ENCODE data around the gene ATOH8.

Gene ATOH8

DNA sequence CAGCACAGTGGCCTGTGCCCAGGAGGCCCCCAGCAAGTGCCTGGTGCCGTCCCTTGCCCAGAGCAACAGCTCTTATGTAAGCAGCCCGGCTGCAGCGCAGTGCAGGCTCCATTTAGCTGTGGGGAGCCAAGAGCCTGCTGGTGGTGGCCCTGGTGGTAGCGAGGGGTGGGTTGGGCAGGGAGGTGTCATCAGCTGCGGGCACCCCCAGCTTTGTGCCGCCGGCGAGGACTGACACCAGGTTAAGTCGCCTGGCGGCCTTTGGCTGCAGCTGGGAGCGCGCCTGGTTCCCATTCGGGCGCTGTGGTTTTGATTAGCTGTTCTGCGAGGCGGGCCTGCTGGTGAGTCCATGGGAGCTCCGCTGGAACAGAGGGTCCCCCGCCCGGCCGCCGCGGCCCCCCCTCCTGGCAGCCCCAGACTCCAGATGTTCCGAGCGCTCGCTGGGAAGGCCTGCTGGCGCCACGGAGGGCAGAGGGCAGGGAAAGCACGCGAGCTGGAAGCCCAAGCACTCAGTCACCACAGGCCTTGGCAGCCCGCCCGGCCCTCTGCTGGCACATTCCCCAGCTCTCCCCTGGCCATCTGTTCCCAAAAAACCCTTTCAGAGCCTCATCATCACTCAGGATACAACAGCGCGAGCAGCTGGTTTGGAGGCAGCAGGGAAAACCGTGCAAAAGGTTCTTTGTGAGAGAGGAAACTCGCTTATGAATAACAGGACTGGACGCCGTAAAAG lies 18.4 kb downstream of the ATOH8 start:
- DNase-seq, result peak; percentile 95 to 96

DNA sequence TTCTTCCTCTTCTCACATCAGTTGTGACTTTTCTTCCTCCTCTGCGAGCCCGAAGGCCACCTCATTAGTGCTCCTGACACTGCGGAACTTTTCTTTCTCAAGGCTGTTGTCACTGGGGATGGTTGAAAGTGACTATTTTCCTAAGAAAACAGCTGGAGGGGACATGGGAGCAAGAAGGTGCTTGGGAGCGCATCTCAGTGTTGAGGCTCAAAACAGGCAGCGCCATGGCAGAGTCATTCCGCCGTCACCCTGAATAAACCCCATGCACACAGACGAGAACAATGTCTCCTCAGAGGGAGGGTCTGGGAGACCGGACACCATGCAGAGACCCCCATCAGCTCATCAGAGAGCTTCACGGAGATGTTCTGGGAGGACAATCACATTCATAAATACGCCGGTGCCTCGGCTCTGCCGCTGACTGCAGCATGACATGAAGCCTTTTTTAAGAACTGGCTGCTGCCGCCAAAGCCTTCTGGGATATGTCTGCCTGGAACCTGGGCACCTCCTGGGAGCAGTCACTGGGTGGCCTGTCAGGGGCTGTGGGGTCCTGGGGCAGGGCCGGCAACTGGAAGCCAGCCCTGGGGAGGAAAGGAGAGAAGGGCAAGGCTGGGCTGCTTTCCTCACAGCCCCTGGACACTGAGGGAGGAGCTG lies 19.2 kb downstream of the ATOH8 start:
- DNase-seq, result no peak

DNA sequence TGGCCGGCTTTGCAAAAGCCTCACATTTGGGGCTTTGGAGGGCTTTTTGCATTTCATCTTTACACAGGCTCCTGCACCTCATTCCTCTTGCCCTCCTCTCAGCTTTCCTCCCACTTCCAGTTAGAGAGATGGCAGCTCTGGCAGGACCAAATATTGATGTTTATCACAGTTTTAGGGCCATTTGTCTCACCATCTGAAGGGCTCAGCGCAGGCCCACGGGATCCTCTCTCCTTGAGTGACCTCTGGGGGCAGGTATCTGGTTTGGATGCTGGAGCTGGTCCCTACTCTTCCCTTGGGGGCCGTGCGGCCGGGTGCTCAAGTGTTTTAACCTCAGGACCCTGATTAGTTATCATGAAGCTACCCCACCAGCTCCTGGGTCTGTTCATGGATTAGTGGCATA lies 19.9 kb downstream of the ATOH8 start:
- DNase-seq, result no peak

DNA sequence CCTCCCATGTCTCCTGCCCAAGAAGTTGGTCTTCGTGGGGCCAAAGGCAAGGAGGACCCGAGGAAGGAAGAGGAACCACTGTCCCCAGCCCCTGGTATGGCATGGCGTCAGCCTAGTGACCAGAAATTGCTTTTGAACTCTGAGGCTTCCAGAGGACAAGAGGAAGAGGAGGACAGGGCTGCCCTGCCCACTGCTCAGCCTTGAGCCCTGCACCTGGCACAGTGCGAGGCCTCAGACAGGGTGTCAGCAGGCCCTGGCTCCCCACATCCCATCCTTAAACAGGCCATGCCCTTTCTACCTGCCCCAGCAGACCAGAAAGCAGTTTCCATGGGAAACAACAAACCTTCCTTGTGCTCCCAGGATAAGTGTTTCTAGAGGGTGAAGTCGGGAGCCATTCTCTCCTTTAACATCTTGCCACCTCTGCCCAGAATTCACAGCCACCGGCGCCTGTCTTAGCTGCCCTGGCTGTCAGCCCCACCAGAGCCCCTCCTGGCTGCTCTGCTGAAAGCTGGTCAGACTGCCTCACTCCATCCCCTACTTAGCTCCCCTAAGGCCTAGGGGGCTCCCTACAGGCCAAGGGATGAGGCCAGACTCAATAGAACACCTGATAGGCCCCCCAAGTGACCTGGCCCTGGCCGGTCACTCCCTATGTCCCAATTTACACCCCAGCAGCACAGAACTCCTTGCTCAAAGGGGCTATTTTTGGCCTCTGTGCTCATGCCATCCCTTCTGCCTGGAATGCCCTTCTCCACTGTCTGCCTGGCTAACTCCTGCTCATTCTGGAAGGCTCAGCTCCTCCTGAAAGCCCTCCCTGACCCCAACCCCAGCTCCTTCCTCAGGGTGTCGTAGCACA lies 20.6 kb downstream of the ATOH8 start:
- no peak for DNase-seq

DNA sequence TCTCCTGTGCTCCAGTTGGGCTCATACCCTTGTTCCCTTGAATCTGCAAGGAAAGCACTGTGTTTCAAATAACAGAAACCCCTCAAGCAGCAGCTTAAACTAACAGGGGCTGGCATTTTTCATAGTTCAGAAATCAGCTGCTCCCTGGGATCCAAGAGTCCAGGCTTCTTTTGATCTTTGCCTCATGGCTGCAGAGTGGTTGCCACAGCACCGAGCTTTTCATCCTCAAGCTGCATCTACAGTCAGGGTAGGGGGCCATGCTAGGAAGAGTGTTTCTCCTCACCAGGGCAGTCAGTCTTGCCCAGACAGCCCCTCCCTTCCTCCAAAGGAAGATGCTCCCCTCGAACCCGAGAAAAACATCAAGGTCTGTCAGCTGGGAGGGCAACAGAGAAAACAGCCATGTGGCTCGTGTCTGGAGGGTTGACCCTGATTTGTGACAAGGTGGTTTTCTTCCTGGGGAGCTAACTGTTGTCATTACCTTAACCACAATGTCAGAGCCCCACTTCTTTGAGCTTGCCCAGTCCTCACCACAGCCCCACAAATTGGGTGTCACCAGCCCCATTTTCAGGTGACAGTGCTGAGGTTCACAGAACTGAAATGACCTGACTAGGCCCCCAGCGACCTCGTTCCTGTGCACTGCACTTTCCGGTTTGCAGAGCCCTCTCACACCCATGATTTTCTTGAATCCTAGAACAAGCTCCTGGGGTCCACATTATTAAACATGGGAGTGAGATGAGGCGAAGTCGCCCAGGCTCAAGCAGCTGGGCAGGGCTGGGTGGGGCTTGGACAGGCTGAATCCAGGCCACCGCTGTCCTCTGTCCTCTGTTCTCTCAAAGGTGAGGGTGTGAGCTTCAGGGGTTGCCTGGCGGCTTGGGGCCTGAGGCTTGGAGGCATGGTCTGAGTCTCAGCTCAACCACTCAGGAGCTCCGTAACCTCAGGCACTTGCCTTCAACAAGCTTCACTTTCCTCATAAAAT lies 21.9 kb downstream of the ATOH8 start:
- no peak for DNase-seq

DNA sequence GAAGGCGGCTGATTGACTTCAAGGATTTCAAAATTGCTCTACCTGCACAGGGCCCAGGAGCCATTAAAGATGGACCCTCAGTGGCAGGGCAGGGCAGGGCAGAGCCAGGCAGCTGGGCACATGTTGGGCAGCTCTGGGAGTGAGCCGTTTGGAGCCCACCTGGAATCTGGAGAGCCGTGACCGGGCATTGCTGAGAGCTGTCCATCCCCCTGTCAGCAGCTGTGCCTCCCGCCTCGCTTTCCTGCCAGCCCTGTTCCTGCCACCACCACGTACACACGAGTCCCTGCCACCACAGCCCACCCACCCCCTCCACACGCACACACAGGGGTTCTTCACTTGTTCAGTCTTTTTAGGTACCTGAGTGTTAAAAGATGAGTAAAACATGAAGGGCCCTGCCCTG lies 22.9 kb downstream of the ATOH8 start:
- no peak for DNase-seq

DNA sequence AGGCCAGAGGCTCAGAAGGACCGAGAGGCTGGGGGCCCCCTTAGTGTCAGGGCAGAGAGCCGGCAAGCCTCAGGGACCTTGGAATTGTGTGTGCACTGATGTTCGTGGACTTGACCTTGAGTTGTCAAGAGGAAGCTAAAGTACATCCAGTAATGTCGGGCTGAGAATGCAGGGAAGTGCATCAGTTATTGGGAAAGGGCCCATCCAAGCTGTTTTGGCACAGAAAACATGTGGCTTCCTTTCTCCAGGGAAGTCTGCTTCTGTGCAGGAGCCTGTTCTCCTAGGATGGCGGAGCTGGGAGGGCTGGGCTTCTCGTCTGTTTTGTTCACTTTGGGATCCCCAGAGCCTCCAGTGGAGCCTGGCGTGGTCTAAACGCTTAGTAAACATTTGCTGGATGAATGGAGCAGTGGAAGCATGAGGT lies 23.7 kb downstream of the ATOH8 start:
- DNase-seq, result no peak

DNA sequence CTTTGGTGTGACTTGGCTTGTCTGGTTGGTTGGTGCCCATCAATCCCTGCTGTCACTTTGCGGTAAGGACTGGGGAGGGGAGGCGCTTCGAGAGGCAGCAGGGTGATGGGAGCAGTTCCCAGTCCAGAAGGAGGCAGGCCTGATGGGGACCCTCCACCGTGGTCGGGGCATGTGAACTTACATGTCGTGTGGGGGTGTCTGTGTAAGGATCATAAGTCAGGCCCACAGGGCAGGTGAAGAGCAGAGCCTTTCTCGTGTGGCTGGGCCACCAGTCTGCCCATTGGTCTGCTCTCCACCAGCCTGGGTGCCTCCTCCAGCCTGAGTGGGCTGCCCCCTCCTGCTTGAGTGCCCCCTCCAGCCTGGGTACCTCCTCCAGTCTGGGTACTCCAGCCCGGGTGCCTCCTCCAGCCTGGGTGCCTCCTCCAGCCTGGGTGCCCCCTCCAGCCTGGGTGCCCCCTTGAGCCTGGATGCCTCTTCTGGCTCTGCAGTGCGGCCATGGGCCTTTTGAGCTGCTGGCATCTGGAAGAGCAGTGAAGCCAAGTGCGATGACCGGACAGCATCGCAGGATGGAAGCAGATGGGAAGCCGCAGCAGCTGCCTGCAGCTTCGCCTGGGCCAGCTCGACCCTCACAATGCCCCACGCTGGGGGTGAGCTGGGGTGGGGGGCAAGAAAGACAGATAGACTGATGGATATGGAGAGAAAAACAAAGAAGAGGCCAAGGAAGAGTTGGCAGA lies 25.0 kb downstream of the ATOH8 start:
- no peak for DNase-seq

DNA sequence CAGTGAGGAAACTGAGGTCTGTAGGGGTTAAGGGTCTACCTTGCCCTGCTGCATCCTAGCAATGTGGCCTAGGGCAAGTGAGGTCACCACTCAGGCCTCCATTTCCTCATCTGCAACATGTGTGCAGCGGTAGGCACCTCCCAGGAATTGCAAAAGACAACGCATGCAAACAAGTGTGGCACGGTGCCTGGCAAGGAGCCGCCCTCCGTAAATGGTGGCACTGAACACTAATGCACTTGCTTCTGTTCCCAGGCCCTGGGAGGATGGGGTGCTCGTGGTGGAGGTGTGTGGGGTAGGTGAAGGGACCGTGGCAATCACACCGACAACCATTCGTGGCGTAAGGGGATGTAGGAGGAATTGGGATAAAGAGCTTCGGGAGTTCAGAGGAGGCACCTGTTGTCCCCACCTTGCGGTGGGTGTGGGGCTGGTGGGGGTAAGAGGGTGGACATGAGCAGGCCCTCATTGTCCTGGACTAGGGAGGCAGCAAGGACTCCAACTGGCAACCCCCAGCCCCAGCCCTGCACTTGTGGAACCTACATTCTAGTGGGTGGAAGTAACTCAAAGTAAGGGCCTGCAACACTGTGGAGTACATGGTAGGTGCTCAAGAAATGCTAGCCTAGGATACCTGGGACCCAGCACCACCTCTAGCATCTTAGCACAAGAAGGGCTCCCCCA lies 26.0 kb downstream of the ATOH8 start:
- DNase-seq, result no peak

DNA sequence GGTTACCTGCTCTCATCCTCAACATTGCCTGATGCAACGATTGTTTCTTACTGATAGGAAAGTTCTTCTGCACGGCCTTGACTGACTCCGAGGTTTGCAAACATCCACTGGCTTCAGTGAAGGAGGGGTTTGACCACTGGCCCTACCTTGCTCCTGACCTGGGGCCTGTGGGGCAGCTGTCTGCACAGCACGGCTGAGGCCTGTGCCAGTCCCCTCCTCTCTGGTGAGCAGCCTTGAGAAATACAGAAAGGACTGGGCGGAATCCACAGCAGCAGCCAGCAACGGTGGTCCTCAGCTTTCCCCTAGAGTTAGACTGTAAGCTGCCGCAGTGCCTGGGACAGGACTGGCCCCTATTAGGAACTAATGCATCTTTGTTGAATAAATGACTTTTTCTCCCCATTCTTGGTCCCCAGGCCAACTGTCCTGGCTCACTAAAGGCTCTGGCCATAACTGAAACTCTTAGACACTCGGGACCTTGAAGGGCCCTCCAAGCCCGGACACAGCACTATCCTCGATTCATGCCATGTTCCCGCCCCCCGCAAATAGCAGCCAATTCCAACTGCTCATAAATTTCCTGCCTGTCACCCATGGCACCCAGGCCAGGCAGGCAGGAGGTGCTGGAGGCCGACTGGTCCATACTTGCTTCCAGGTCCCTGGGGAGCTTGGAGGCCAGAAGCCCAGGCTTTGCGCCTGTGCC lies 26.7 kb downstream of the ATOH8 start:
- DNase-seq, result no peak

DNA sequence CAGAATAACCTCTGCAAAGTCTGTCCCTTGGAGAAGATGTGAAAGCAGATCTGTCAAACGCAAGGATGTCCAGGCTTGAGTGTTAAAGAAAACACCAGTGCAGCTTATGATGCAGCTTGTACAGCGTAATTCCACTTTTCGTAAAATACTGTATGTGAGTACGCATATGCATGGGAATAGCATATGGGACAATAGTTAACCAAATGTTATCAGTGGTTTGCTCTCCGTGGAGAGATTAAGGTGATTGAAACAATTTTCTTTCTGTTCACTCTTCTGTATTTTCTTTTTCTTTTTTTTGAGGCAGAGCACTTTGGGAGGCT lies 27.2 kb downstream of the ATOH8 start:
- DNase-seq, result no peak

DNA sequence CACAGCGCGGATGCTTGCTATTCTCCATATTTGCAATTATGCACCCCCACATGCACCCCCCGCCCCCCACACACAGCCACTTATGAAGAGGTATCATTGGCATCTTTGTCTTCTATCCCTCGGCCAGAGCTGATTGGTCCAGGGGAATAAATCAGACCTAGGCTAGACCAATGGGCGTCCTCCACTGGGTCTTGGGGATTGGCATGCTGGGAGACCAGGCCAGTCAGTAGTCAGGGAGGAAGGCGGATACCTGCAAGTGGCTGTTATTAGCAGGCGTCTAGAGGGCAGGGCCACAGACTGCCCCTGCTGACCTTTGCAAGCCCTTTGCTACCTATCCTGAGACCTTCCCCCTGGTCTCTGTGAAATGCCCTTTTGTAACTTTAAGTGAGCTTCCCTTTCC lies 30.0 kb downstream of the ATOH8 start:
- DNase-seq, result no peak

DNA sequence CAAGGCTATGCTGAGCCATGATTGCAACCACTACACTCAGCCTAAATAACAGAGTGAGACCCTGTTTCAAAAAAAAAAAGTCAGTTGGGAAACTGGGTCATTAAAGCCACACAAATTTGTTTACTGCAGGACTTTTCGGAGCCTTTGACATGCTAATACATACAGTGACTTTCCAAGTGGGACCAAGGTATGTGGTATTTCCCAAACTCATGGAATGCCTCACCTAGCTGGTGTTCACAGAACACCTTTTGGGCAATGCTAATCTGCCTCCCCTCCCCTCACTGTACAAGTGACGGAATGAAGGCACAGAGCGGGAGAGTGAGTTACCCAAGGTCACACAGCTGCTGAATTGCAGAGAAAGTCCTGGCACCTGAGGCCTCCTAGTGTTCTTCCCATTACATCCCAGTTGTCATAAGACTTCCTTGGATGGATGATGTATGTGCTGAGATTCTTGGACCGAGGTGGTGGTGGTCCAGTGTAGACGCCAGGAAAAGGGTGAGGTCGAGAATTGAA lies 30.7 kb downstream of the ATOH8 start:
- no peak for DNase-seq

DNA sequence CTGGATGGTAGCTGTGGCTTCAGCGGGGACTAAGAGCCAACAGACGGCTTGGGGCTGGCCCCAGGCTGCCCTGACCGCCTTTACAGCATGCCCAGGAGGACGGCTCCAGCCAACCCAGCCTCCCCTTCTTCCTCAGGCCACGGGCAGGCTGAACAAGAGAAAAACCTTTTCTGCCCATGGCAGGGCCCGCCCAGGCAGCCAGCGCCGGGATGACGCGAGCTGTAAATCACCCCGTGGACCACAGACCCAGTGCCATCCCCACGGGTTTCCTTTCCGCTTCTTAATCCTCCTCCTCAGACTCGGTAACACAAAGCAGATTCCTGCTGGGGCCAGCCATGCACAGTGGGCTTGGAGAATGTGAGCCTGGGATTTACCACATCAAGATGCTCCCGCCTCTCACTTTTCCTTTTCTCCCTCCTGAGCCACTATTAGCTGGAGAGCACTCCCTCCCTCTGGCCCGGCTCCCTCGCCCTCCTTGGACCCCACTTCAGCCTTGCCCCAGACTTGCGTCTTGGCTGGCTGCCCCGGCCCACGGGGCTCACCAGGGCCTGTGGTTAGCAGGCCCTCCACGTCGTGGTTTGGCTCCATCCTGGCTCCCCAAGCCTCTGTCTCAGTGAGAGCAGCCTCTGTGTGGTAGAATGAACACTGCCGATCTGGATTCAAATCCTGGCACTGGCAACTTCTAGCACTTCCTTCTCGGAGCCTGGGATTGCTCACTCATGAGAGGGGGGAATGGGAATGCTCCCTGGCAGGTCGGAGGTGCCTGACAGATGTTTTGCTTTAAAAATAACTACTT lies 31.4 kb downstream of the ATOH8 start:
- no peak for DNase-seq

DNA sequence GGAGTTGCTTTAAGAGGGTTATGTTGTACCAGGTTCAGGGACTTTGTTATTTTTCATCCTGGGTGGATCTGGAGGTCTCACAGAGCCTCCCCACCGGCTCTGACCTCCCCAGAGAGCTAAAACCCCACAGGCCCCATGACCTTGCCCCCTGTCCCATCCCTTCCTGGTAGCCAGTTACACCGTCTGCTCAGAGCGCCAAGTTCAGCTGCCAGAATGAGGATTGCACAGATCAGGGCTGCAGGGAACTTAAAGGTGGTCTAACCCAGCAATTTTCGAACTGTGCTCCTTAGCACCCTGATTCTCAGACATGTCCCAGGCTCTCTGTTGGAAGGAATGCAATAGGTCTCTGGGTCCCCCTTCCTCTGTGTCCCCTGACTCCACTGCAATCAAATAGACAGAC lies 32.1 kb downstream of the ATOH8 start:
- DNase-seq, result no peak

DNA sequence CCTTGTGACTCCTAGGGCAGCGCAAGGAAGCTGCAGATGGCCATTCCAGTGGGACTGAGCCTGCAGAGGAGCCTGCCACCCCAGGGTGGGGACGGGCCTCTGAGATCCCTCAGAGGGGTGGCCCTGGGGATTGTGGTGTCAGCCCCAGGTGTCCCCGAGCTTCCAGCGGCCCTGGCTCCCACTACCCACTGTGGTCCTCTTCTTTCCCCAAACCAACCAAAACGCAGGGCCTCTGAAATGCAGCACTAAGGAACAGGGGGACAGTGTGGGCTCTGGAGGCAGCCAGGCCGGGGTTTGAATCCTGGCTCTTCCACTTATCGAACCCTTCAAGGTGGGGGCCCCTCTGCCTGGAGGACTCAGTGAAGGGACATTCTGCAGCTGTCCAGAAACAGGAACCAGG lies 32.7 kb downstream of the ATOH8 start:
- DNase-seq, result no peak

DNA sequence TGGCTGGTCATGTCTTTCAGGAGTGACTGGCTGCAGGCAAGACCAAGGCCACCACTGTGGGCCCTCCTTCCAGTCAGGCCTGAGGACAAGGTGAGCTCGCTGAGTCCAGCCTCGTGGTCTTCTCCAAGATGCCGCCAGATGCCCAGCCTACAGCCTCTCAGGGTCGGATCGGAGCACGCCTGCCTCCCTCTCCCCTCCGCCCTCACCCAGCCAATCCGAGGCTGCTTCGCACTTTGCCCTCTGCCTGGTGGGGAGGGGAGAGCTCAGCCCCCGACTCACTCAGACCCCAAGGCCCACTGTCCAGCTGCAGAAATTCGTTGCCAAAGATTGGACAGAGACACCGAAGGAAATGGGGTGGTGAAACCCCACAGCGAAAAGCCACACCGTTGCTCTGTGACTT lies 33.1 kb downstream of the ATOH8 start:
- no peak for DNase-seq

DNA sequence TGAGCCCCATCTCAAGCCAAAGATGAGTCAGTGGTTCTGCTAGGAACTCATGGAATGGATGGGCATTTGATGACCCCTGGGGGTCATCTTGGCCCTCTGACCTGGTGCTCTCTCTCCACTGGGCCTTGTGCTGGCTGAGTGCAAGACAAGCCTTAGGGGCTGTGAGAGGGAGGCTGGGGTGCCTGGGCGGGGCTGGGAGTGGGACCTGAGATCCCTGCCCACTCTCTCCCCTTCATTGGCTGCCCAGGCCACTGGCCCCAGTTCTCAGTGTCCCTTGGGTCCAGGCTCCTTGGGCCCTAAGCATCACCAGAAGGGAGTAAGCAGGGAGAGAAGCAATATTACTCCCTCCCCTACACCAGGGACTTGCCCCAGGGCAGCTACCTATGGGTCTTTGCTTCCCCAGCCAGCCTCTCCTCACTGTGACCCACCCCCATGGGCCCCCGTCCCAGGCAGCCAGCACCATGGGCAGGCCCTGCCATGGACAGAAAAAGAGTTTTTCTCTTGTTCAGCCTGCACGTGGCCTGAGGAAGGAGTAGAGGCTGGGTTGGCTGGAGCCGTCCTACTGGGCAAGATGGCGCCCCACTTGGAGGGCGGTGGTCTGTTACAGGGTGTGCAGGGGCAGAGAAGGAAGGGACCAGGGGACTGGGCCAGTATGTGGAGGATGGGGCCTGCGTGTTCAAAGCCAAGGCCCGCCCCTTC lies 33.6 kb downstream of the ATOH8 start:
- DNase-seq, result no peak

DNA sequence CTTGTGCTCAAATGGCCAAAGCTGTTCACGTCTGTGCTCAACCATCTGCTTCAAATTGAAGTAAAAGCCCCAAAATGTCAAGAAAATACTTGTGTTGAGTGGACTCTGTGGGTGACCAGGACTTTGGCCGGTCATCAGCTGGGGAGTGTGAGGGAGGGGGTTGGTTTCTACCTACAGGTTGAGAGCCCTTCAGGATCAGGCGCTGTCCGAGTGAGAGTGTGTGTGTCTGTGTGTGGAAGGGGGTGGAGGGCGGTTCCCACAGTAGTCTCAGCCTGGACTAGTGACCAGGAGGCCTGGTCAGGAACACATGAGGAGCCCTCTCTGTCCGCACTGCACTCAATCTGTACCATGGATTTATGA lies 34.2 kb downstream of the ATOH8 start:
- no peak for DNase-seq
